PFSK-1 (cell line): ENCODE results near the gene GPR137C.

Source experiments
- FOXP2 ChIP-seq: optimal IDR thresholded peaks from 2 replicates; pipeline ENCODE3; 2011; ENCODE audit warnings: borderline replicate concordance, control low read depth, inconsistent platforms; ENCODE audit not compliant: insufficient read depth; ENCODE audit errors: extremely low read length, extremely low read depth
- POLR2AphosphoS5 ChIP-seq: IDR thresholded peaks from 2 replicates; pipeline ENCODE4 v1.6.1; 2012; ENCODE audit warnings: low read depth, mild to moderate bottlenecking, control low read depth, low read length, moderate library complexity
- SIN3A ChIP-seq: IDR thresholded peaks from 2 replicates; pipeline ENCODE4 v1.6.1; 2012; ENCODE audit warnings: mild to moderate bottlenecking, low read length, moderate library complexity, borderline replicate concordance; ENCODE audit not compliant: insufficient read depth
- TAF1 ChIP-seq: IDR thresholded peaks from 2 replicates; pipeline ENCODE4 v1.6.1; 2012; ENCODE audit warnings: low read length, control low read depth, borderline replicate concordance; ENCODE audit not compliant: insufficient read depth
- TF ChIP-seq, protein P1 (sequence below), 2 experiments: IDR thresholded peaks; 2 replicates each; pipeline versions ENCODE4 v1.6.1 to v1.8.0; 2011 to 2012; ENCODE audit warnings: low read depth in 2 of 2, low read length in 2 of 2, control low read depth in 1 of 2, inconsistent platforms in 1 of 2, mild to moderate bottlenecking in 1 of 2, moderate library complexity in 1 of 2; ENCODE audit not compliant: insufficient read depth in 1 of 2

GPR137C gene

DNA sequence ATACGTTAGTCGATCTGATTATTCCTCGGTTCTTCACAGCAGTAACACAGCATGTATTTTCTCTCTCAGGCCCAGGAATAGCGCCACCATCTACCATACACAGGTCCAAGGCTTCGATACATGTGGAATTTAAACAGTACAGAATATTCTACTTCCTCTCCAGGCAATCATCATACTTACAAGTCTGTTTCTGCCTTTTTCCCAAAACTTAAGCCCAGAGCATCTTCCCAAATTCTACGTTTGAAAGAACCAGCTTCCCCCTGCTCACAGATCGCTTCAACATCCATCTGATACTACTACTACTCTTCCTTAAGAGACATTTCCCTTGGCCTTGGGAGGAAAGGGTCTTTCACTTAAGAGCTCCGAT, 957 bp upstream of the GPR137C start:
- no peak for TF ChIP-seq POLR2AphosphoS5
- TF ChIP-seq TAF1 = no peak
- TF ChIP-seq, protein P1, sequence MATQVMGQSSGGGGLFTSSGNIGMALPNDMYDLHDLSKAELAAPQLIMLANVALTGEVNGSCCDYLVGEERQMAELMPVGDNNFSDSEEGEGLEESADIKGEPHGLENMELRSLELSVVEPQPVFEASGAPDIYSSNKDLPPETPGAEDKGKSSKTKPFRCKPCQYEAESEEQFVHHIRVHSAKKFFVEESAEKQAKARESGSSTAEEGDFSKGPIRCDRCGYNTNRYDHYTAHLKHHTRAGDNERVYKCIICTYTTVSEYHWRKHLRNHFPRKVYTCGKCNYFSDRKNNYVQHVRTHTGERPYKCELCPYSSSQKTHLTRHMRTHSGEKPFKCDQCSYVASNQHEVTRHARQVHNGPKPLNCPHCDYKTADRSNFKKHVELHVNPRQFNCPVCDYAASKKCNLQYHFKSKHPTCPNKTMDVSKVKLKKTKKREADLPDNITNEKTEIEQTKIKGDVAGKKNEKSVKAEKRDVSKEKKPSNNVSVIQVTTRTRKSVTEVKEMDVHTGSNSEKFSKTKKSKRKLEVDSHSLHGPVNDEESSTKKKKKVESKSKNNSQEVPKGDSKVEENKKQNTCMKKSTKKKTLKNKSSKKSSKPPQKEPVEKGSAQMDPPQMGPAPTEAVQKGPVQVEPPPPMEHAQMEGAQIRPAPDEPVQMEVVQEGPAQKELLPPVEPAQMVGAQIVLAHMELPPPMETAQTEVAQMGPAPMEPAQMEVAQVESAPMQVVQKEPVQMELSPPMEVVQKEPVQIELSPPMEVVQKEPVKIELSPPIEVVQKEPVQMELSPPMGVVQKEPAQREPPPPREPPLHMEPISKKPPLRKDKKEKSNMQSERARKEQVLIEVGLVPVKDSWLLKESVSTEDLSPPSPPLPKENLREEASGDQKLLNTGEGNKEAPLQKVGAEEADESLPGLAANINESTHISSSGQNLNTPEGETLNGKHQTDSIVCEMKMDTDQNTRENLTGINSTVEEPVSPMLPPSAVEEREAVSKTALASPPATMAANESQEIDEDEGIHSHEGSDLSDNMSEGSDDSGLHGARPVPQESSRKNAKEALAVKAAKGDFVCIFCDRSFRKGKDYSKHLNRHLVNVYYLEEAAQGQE (IDR thresholded peaks at IDR 0.05; ENCODE audit: insufficient read depth in 1 of 2, low read depth in 2 of 2, low read length in 2 of 2) = no peak
- TF ChIP-seq SIN3A = no peak
- TF ChIP-seq FOXP2 = no peak

DNA sequence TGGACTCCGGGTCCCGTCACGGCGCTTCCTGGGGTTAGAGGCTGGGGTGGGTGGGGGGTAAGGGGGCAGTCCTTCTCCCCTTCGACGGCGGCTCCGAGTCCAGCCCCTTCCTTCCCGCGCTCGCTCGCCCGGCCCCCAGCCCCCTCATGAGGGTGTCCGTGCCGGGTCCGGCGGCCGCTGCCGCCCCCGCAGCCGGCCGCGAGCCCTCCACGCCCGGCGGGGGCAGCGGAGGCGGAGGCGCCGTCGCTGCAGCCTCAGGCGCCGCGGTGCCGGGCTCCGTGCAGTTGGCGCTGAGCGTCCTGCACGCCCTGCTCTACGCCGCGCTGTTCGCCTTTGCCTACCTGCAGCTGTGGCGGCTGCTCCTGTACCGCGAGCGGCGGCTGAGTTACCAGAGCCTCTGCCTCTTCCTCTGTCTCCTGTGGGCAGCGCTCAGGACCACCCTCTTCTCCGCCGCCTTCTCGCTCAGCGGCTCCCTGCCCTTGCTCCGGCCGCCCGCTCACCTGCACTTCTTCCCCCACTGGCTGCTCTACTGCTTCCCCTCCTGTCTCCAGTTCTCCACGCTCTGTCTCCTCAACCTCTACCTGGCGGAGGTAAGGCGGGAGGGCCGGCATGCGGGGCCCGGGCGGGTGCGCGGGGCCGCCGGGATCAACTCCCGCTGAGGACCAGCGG, 500 bp downstream of the GPR137C start:
- TF ChIP-seq POLR2AphosphoS5 = no peak
- TF ChIP-seq FOXP2 = no peak
- TF ChIP-seq TAF1 = no peak
- TF ChIP-seq, protein P1 (IDR thresholded peaks at IDR 0.05; ENCODE audit: insufficient read depth in 1 of 2, low read depth in 2 of 2, low read length in 2 of 2) = no peak
- TF ChIP-seq SIN3A = no peak

DNA sequence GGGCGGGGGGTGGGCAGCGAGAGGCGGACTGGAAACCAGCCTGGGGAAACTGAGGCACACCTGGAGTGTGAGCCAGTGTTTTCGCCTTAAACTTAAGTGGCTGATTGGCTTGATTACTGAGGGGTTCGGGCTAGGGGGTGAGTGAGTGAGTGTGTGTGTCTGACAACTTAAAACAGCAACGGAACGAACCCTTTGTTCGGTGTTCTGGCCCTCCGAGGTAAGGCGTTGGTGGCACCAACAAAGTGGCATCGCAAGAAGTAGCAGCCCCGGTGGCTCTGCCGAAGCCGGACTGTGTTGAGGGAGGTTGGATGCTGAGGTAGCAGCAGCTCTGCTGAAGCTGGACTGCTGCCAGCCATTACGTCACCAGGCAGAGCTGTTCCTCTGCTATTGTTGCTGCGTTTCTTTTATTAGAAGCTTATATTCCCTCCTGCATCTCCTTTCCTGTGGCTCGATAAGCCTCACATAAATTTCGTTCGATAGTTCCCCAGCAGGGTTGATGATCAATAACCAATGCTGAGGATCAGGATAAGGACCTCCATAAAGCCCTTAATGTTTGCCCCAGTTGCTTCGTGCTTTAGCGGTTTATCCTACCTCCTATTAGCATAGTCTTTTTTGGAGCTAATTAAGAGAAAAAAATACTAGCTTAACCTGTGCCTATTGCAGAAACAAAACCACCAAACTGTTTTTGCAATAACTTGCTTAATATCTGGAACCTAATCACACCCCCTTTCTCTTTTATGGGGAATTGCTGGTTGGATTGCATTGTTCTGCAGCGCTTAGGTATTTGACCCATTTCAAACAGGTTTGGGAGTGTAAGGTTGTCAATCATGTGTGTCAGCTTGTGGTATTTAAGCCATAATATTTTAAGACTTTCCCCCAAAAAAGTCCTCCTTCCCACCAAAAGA, 1.3 kb downstream of the GPR137C start:
- TF ChIP-seq POLR2AphosphoS5 (no peak), TAF1 (no peak), SIN3A (no peak), FOXP2 (no peak)
- TF ChIP-seq, protein P1 (IDR thresholded peaks at IDR 0.05; ENCODE audit: insufficient read depth in 1 of 2, low read depth in 2 of 2, low read length in 2 of 2) = no peak

DNA sequence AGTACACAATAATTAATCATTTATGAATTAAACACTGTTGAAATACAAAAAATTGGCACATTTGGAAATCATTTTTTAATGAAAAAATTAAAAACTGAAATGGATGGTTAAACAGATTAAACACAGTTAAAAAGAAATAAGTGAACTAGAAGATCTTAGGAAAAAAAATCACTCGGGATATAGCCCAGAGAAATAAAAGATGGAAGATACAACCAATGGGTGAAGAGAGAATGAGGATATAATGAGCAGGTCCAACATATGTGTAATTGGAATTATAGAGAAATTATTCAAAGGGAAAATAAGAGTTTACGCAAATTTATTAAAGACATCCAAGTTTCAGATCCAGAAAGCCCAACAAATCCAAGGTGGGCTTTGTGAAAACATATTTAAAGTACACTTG, 6.1 kb downstream of the GPR137C start:
- no peak for TF ChIP-seq SIN3A
- no peak for TF ChIP-seq FOXP2
- TF ChIP-seq TAF1 = no peak
- TF ChIP-seq, protein P1 (IDR thresholded peaks at IDR 0.05; ENCODE audit: insufficient read depth in 1 of 2, low read depth in 2 of 2, low read length in 2 of 2) = no peak
- TF ChIP-seq POLR2AphosphoS5 = no peak
